K562 (cell line): ENCODE data around the gene RAB7A. TPM values are rescaled to one million over a fixed set of nuclear protein-coding genes. Genes with fewer than 3 reads are reported as not detected.
A peak's percentile ranks its signal among the peaks of the same experiment; 100 is the strongest.

Experiments used
- BCOR ChIP-seq: fragments of 450-650 bp; IDR thresholded peaks from 2 replicates; pipeline ENCODE4 v1.6.1; 2016
- CAMTA2 ChIP-seq: fragments of 250-450 bp; sonication (Bioruptor Pico); conservative IDR thresholded peaks from 2 replicates; pipeline ENCODE4 v1.5.1; 2022
- FOXJ3 ChIP-seq: sonication (generic); formaldehyde crosslinking; IDR thresholded peaks from 2 replicates; pipeline ENCODE4 v1.4.0; 2020; ENCODE audit warnings: mild to moderate bottlenecking, missing genetic modification reagents
- HDAC3 ChIP-seq: fragments of 450-650 bp; IDR thresholded peaks from 2 replicates; pipeline ENCODE4 v1.6.1; 2018; ENCODE audit warnings: borderline replicate concordance, mild to moderate bottlenecking, moderate library complexity; ENCODE audit not compliant: partially characterized antibody
- HDAC8 ChIP-seq: fragments of 450-650 bp; IDR thresholded peaks from 2 replicates; pipeline ENCODE4 v1.6.1; 2016; ENCODE audit warnings: mild to moderate bottlenecking, missing genetic modification characterization, moderate library complexity, missing compliant biosample characterization
- MCM7 ChIP-seq, 2 experiments: fragments of 450-650 bp; IDR thresholded peaks; 2 replicates each; pipeline ENCODE4 v1.6.1; 2016 to 2018
- NFIC ChIP-seq: fragments of 450-650 bp; IDR thresholded peaks from 2 replicates; pipeline ENCODE4 v1.6.1; 2017; ENCODE audit warnings: mild to moderate bottlenecking, inconsistent platforms
- STAG1 ChIP-seq: sonication (generic); formaldehyde crosslinking; IDR thresholded peaks from 2 replicates; pipeline ENCODE4 v1.5.0; 2020; ENCODE audit warnings: missing genetic modification reagents, borderline replicate concordance
- ZBTB8A ChIP-seq: fragments of 450-650 bp; IDR thresholded peaks from 2 replicates; pipeline ENCODE4 v1.6.1; 2018; ENCODE audit warnings: mild to moderate bottlenecking, moderate library complexity; ENCODE audit not compliant: partially characterized antibody
- ZNF124 ChIP-seq: sonication (generic); formaldehyde crosslinking; IDR thresholded peaks from 2 replicates; pipeline ENCODE4 v1.8.1; 2022; ENCODE audit warnings: missing genetic modification reagents
- ZNF274 ChIP-seq: IDR thresholded peaks from 2 replicates; pipeline ENCODE4 v1.6.1; 2011; ENCODE audit warnings: low read depth, mild to moderate bottlenecking, low read length, moderate library complexity, borderline replicate concordance
- polyA plus RNA-seq, 8 experiments: library from polyadenylated mRNA; depleted of rRNA in 4 of 8; stranded (reverse) in 5 of 8; unstranded in 3 of 8; fragments of >200 nt; fragmentation: Nextera tagmentation in 2 of 8; fragmentation: Illumina TruSeq in 1 of 8; extraction: Ambion mirVana in 2 of 8; extraction: Trizol in 1 of 8; gene quantifications; 2 replicates each; pipeline versions ENCODE4 v1.2.1 to v1.2.3, GENCODE V29; 2011 to 2014; ENCODE audit warnings: inconsistent platforms in 1 of 8, missing spikeins in 1 of 8
- total RNA-seq, 7 experiments: library from RNA; depleted of rRNA in 6 of 7; stranded (reverse); fragments of >200 nt in 6 of 7; fragmentation: Illumina TruSeq in 2 of 7; extraction: Trizol in 2 of 7; gene quantifications; 2 replicates each; pipeline versions ENCODE4 v1.2.1 to v1.2.3, GENCODE V29; 2011 to 2021; ENCODE audit warnings: low replicate concordance in 1 of 7
- TF ChIP-seq, protein P1 (sequence below): fragments of 150-350 bp; conservative IDR thresholded peaks from 2 replicates; pipeline ENCODE4 v1.6.1; 2014; ENCODE audit warnings: low read length
- TF ChIP-seq, protein P2 (sequence below): fragments of 450-650 bp; IDR thresholded peaks from 2 replicates; pipeline ENCODE4 v1.6.1; 2016; ENCODE audit warnings: borderline replicate concordance
- TF ChIP-seq, protein P3 (sequence below): fragments of 250-450 bp; sonication (Bioruptor Pico); IDR thresholded peaks from 2 replicates; pipeline ENCODE4 v1.9.0; 2021; ENCODE audit warnings: mild to moderate bottlenecking, inconsistent platforms
- TF ChIP-seq, protein P4 (sequence below): fragments of 450-650 bp; IDR thresholded peaks from 2 replicates; pipeline ENCODE4 v1.7.0; 2016; ENCODE audit warnings: borderline replicate concordance
- TF ChIP-seq, protein P5 (sequence below): IDR thresholded peaks from 2 replicates; pipeline ENCODE4 v1.6.1; 2014; ENCODE audit warnings: antibody characterized with exemption

RAB7A gene
- total and polyA plus RNA-seq, 9 of the 15 experiments (the other 6 are each of a cell fraction or from before 2014, with no cell fraction given), result 30.9 to 204 (median 72.8) TPM

DNA sequence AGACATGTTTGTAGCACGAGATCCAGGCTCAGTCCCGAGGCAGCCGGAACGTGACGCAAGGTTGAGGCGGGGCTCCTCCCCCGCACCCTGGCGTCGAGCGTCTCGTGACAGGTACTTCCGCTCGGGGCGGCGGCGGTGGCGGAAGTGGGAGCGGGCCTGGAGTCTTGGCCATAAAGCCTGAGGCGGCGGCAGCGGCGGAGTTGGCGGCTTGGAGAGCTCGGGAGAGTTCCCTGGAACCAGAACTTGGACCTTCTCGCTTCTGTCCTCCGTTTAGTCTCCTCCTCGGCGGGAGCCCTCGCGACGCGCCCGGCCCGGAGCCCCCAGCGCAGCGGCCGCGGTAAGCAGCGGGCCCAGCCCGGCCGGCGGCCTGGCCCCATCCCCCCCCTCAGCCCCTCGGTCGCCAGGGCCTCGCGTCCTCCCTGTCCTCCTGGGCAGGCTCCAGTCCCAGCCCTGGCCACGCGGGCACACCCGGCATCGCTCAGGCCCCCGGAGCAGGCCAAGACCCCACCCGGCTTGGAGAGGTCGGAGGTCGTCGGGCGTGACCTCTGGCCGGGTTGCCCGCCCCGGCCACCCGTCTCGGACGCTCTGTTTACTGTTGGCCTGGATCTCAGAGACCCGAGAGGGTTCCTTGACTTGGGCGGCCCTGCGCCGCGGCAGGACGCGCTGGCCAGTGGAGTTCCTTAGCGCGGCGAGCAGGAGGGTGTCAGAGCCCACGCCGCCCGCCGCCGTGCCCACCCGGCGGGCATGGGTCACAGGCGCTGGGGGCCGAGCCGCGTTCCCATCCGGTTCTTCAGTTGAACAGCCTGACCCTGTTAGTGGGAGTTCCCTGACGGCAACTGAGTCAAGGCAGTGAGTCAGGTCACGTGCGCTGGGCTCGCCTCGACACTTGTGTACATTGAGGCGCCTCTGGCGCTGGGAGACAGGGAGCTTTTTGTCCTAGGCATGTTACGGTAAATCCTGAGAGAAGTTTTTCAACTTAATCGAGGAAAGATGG, at the start of gene RAB7A (continued):
- TF ChIP-seq, protein P1, sequence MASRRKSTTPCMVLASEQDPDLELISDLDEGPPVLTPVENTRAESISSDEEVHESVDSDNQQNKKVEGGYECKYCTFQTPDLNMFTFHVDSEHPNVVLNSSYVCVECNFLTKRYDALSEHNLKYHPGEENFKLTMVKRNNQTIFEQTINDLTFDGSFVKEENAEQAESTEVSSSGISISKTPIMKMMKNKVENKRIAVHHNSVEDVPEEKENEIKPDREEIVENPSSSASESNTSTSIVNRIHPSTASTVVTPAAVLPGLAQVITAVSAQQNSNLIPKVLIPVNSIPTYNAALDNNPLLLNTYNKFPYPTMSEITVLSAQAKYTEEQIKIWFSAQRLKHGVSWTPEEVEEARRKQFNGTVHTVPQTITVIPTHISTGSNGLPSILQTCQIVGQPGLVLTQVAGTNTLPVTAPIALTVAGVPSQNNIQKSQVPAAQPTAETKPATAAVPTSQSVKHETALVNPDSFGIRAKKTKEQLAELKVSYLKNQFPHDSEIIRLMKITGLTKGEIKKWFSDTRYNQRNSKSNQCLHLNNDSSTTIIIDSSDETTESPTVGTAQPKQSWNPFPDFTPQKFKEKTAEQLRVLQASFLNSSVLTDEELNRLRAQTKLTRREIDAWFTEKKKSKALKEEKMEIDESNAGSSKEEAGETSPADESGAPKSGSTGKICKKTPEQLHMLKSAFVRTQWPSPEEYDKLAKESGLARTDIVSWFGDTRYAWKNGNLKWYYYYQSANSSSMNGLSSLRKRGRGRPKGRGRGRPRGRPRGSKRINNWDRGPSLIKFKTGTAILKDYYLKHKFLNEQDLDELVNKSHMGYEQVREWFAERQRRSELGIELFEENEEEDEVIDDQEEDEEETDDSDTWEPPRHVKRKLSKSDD, result no peak
- TF ChIP-seq BCOR (no peak), ZNF124 (no peak), ZBTB8A (no peak), HDAC3 (no peak), STAG1 (CRISPR knock-in tag) (no peak), FOXJ3 (CRISPR knock-in tag) (no peak), CAMTA2 (CRISPR knock-in tag) (no peak), HDAC8 (tag) (no peak), NFIC (no peak), MCM7 (IDR thresholded peaks at IDR 0.05) (no peak), ZNF274 (no peak)
- TF ChIP-seq, protein P2, sequence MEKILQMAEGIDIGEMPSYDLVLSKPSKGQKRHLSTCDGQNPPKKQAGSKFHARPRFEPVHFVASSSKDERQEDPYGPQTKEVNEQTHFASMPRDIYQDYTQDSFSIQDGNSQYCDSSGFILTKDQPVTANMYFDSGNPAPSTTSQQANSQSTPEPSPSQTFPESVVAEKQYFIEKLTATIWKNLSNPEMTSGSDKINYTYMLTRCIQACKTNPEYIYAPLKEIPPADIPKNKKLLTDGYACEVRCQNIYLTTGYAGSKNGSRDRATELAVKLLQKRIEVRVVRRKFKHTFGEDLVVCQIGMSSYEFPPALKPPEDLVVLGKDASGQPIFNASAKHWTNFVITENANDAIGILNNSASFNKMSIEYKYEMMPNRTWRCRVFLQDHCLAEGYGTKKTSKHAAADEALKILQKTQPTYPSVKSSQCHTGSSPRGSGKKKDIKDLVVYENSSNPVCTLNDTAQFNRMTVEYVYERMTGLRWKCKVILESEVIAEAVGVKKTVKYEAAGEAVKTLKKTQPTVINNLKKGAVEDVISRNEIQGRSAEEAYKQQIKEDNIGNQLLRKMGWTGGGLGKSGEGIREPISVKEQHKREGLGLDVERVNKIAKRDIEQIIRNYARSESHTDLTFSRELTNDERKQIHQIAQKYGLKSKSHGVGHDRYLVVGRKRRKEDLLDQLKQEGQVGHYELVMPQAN, result peak; percentile 48; the same call in 1 of the 2 replicates
- TF ChIP-seq, protein P3, sequence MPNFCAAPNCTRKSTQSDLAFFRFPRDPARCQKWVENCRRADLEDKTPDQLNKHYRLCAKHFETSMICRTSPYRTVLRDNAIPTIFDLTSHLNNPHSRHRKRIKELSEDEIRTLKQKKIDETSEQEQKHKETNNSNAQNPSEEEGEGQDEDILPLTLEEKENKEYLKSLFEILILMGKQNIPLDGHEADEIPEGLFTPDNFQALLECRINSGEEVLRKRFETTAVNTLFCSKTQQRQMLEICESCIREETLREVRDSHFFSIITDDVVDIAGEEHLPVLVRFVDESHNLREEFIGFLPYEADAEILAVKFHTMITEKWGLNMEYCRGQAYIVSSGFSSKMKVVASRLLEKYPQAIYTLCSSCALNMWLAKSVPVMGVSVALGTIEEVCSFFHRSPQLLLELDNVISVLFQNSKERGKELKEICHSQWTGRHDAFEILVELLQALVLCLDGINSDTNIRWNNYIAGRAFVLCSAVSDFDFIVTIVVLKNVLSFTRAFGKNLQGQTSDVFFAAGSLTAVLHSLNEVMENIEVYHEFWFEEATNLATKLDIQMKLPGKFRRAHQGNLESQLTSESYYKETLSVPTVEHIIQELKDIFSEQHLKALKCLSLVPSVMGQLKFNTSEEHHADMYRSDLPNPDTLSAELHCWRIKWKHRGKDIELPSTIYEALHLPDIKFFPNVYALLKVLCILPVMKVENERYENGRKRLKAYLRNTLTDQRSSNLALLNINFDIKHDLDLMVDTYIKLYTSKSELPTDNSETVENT (CRISPR knock-in tag), result no peak
- TF ChIP-seq, protein P4, sequence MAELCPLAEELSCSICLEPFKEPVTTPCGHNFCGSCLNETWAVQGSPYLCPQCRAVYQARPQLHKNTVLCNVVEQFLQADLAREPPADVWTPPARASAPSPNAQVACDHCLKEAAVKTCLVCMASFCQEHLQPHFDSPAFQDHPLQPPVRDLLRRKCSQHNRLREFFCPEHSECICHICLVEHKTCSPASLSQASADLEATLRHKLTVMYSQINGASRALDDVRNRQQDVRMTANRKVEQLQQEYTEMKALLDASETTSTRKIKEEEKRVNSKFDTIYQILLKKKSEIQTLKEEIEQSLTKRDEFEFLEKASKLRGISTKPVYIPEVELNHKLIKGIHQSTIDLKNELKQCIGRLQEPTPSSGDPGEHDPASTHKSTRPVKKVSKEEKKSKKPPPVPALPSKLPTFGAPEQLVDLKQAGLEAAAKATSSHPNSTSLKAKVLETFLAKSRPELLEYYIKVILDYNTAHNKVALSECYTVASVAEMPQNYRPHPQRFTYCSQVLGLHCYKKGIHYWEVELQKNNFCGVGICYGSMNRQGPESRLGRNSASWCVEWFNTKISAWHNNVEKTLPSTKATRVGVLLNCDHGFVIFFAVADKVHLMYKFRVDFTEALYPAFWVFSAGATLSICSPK, result no peak
- TF ChIP-seq, protein P5, sequence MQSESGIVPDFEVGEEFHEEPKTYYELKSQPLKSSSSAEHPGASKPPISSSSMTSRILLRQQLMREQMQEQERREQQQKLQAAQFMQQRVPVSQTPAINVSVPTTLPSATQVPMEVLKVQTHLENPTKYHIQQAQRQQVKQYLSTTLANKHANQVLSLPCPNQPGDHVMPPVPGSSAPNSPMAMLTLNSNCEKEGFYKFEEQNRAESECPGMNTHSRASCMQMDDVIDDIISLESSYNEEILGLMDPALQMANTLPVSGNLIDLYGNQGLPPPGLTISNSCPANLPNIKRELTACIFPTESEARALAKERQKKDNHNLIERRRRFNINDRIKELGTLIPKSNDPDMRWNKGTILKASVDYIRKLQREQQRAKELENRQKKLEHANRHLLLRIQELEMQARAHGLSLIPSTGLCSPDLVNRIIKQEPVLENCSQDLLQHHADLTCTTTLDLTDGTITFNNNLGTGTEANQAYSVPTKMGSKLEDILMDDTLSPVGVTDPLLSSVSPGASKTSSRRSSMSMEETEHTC, result peak; percentile 100
